ENCODE measurements around the gene CNIH4.

- TF ChIP-seq POLR2AphosphoS5 (IDR thresholded peaks at IDR 0.05; ENCODE audit: borderline replicate concordance, low read depth, low read length) = no peak
- TF ChIP-seq EZH2 (IDR thresholded peaks at IDR 0.05) = no peak
- no peak for TF ChIP-seq FOXP2 (optimal IDR thresholded peaks at IDR 0.05; ENCODE audit: control extremely low read depth, extremely low read length, insufficient read depth)
Measured at GRCh38 chr1:224381880-224382548, 25.3 kb downstream of the CNIH4 start.
